H1 (cell line): Measurements from ENCODE around the gene ODF4. TPM values are rescaled to one million over a fixed set of nuclear protein-coding genes. Genes with fewer than 3 reads are reported as not detected.

Source experiments
- CTBP2 ChIP-seq: IDR thresholded peaks from 2 replicates; pipeline ENCODE4 v1.7.0; 2011; ENCODE audit warnings: borderline replicate concordance, mild to moderate bottlenecking, moderate library complexity, mixed read lengths, low read length; ENCODE audit not compliant: insufficient read depth, insufficient read length
- FOSL1 ChIP-seq: IDR thresholded peaks from 2 replicates; pipeline ENCODE4 v1.6.1; 2011; ENCODE audit warnings: mild to moderate bottlenecking, low read depth, low read length, moderate library complexity; ENCODE audit not compliant: insufficient read depth
- MAFK ChIP-seq: IDR thresholded peaks from 2 replicates; pipeline ENCODE4 v1.6.1; 2012; ENCODE audit warnings: low read depth, mild to moderate bottlenecking, improper control_type of control experiment, low read length
- RBBP5 ChIP-seq: IDR thresholded peaks from 2 replicates; pipeline ENCODE4 v1.7.1; 2012; ENCODE audit warnings: low read depth, mild to moderate bottlenecking, inconsistent platforms, low read length, moderate library complexity, borderline replicate concordance
- TAF7 ChIP-seq: optimal IDR thresholded peaks from 2 replicates; pipeline ENCODE3; 2011; ENCODE audit warnings: low read depth, mild to moderate bottlenecking, inconsistent platforms, low read length, moderate library complexity, borderline replicate concordance
- polyA plus RNA-seq, 7 experiments: library from polyadenylated mRNA; depleted of rRNA in 3 of 7; stranded (reverse) in 5 of 7; unstranded in 2 of 7; fragments of >200 nt in 5 of 7; fragments of 200-250 nt in 2 of 7; gene quantifications; 1 replicate in 5 of 7; 2 replicates in 1 of 7; 4 replicates in 1 of 7; pipeline versions ENCODE4 v1.2.1 to v1.2.3, GENCODE V29; 2011 to 2013; ENCODE audit warnings: missing spikeins in 2 of 7, mixed read lengths in 2 of 7
- total RNA-seq: library from RNA; stranded (reverse); fragmentation: NEBNext Ultra II Directional; extraction: Animal tissue kit (Norgen Biotek cat#: 25700); gene quantifications from 2 replicates; pipeline ENCODE4 v1.2.1, GENCODE V29; 2021

Gene ODF4
- total and polyA plus RNA-seq, 2 of the 8 experiments (the other 6 are each of a cell fraction or from before 2014, with no cell fraction given) = not detected

GRCh38 chr17:8387914-8388651 lies 48.4 kb downstream of the ODF4 start (continued):
- no peak for TF ChIP-seq RBBP5
- no peak for TF ChIP-seq FOSL1
- TF ChIP-seq MAFK = no peak
- TF ChIP-seq TAF7 = no peak
- no peak for TF ChIP-seq CTBP2
